Activated T-cell treated with anti-CD3 and anti-CD28 coated beads, Interleukin-2, amount 50 U/mL, for 48 hours (primary cell): ENCODE results near the gene TBC1D2.

ENCODE experiments used
- DNase-seq, 2 experiments: peaks; one replicate each; pipeline ENCODE4 v3.0.0-alpha.2; 2020

Gene TBC1D2

DNA sequence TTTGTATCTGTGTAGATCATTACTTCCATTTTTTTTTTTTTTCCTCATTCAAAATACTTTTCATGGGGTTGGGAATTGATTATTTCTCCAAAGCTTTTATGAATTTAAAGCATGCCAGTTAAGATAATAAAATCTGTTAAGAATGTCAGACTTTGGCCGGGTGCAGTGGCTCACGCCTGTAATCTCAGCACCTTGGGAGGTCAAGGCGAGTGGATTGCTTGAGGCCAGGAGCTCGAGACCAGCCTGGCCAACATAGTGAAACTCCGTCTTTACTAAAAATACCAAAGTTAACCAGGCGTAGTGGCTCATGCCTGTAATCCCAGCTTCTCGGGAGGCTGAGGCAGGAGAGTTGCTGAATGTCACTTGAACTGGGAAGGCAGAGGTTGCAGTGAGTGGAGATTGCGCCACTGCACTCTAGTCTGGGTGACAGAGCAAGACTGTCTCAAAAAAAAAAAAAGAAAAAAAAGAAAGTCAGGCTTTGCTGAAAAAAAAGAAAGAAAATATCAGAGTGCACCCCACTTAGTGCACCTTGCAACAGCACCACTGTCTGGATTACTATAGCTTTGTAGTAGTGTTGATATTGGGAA lies 18.5 kb downstream of the TBC1D2 start:
- DNase-seq, result no peak

DNA sequence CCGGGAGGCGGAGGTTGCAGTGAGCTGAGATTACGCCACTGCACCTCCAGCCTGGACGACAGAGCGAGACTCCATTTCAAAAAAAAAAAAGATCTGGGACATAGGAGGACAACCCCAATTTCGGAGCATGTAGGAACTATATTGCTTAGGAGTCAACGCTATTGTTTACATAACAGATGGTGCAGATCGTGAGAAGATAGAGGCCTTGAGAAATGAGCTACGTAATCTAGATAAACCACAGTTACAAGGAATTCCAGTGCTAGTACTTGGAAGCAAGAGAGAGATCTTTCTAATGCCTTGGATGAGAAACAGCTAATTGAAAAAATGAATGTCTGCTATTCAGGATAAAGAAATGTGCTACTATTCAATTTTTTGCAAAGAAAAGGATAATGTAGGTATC lies 20.3 kb downstream of the TBC1D2 start:
- no peak for DNase-seq

DNA sequence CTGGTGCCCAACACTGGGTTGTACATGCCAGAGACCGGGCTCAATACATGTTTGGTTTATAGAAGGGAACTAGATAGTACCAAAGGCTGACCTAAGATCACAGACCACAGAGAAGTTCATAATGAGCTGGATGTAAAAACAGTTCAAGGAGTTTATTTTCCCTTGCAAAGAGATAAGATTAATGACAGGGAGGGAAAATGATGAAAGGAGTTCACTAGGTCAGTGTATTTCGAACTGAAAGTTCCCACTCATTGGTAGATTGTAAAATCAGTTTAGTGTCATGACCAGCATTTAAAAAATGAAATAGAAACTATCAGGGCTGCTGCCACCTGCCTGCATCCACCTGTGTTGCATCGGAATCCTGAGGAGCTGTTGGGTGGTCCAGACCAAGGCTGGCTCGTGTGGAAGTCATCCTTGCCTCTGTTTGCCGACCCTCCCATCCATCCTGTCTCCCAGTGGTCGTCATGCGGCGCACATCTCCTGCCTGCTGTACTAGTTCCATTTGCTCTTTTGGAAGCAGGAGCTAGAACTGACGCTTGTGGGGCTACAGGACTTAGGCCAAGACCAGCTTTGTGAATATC lies 21.1 kb downstream of the TBC1D2 start:
- no peak for DNase-seq

DNA sequence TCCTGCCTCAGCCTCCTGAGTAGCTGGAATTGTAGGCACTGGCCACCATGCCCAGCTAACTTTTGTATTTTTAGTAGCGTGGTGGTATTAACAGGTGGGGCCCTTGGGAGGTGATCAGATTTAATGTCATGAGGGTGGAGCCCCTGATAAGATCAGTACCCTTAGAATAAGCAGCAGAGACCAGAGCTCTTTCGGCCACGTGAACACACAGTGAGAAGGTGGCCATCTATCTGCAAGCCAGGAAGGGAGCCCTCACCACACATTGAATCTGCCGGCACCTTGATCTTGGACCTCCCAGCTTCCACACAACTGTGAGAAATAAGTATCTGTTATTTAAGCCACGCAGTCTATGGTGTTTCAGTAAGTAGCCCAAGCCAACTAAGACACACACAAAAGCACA lies 22.5 kb downstream of the TBC1D2 start:
- no peak for DNase-seq

DNA sequence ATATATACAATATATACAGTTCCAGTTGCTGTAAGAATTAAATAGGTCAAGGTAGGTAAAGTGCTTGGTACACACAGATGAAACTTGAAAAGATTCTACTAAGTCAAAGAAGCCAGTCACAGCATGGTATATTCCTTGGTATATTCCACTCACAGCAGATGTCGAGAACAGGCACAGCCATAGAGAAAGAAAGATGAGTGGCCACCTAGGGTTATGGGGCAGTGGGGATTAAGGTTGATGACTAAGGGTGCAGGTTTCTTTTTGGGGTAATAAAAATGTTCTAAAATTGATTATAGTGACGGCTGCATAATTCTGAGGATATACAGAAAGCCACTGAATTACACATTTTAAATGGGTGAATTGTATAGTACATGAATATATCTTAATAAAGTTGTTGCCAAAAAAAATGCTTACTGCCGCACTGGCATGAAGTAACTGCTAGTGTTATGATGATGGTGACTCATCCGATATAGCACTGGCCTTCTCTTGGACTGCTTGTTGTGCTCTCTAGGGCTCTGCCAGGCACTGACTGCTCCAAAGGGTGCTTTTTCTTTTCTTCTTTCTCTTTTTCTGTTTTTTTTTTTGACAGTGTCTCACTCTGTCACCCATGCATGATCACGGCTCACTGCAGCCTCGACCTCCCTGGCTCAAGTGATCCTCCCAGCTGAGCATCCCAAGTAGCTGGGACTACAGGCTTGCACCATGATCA lies 23.5 kb downstream of the TBC1D2 start:
- DNase-seq, result no peak

DNA sequence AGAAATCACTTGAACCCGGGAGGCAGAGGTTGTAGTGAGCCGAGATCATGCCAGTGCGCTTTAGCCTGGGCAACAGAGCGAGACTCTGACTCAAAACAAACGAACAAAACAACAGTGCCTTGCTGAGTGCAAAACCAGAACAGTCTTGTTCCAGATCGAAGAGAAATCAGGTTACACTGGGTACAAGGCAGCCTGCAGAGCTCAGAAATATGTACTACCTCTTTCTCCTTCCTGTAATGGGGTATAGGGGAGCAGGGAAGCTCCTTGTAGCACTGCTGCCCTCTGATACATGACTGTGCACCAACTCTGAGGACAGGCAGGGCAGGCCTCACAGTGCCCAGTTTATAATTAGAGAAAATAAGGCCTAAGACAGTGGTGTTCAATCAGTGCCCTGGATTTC lies 24.7 kb downstream of the TBC1D2 start:
- DNase-seq, result no peak

DNA sequence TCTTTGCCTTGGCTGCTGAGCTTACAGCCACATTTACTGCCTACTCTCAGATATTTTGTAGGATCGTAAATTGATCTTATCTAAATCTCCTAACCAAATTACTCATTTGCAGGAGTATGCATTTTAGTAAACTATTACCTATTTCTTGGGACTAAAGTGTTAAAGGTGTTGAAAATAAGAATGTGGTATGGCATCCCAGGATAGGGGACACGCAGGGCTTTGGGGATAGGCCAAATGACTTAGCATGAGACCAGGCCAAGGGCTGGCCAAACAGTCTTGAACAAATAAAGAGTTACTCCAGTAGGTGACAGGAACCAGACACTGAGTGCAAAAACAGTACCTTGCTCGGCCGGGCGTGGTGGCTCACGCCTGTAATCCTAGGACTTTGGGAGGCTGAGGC lies 25.1 kb downstream of the TBC1D2 start:
- DNase-seq, result no peak

DNA sequence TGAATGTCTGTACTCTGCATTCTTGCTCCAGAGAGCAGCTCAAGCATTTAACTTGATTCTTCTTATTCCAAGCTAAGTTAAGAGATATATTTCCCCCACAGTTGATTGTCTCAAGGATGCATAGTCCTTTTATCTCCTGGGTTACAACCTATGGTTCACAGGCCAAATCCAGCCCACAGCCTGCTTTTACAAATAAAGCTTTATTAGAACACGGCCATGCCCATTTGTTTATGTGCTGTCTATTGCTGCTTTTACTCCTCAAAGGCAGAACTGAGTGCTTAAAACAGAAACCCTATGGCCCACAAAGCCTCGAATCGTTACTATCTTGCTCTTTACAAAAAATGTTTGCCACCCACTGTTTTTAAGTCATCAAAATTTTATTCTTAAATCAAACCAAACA lies 25.8 kb downstream of the TBC1D2 start:
- no peak for DNase-seq

DNA sequence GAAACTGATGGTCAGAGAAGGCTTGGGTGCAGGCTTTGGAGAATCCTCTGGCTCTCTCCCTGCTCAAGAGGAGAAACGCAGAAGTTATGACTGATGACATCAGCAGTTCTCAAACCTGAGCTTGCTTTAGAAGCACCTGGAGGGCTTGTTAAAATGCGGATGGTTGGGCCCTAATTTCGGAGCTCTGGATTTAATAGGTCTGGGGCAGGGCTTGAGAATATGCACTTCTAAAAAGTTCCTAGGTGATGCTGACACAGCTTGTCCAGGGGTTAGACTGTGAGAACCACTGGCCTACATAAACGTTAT lies 26.4 kb downstream of the TBC1D2 start:
- no peak for DNase-seq

DNA sequence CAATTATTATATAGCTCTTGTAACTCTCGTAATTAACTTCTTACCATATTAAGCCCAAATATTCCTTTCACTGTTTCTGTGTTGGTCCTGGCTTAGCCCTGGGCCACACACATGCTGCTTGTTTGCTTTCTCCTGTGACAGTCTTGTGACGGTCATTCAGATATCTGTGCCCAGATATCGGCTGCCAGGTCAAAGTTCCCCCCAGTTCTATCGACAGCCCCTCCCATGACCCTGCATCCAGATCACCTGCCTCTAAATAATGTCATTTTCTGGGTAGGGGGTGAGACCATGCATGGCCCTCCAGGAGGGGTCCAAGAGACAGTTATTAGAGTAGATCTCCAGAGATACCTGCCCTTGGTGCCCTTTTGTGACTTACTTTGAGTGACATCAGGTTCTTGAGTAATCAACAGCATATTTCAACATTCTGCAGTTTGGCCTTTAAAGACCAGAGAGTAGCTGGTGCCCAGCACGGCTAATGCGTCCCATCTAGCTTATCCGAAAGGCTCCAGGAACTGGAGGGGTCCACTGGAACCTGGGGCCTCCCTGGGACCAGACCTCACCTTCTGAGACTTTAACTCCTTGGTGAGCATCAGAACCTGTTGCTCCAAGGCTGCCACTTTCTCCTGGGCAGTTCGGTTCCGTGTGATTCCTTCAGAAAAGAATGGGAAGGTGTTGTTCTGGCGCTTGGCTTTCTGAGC lies 26.9 kb downstream of the TBC1D2 start:
- no peak for DNase-seq

DNA sequence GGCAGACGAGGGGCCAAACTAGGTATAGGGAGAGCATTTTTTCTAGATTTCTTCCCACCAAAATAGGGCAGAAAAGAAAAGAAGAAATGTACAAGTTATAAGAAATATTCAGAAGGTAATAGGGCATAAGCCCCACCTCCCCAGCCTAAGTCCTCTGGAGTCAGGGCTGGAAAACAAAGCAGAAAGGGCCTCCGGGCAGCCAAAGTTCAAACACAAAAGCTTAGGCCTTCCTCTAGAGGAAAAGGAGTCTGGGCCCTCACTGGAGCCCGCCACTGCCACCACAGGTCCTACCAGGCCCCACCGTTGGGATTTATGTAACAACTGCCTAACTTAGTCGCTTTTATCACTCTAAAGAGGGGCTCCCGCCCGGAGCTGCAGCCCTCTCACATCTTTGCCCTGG lies 27.6 kb downstream of the TBC1D2 start:
- DNase-seq, result no peak

DNA sequence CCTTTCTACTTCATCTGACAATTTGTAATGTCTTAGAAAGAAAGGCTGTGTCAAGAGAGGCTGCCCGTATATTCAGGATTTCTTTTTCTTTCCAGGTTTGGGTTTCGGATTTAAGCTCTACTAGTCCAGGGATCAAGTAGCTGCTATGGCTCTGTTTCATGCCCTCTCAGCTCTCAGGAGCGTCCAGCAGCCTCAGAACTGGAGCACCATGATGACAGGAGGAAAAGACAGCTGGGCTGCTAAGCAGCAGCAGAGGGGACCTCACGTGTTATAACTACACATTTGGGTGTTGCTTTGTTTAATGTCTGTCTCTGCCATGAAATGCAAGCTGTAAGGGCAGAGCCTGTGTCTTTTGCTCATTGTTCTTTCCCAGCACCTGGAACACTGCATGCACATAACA lies 28.5 kb downstream of the TBC1D2 start:
- DNase-seq, result no peak

DNA sequence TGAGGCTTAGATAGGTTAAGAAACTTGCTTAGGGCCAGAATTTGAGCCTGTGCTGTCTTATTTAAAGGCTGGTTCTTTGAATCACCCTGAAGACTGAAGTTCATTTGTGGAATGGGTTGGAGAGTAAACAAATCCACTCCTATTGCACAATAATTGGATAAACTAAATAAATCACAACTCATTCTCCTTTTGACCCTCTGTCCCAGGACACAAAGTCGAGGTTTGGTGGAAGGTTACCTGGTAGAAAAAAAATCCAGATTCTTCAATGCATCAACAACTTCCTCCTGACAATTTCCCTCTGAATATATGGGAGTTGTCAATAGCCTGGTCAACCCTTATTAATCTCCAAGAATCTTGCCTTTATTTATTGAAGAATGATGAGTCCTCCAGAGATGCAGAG lies 28.9 kb downstream of the TBC1D2 start:
- DNase-seq, result no peak

DNA sequence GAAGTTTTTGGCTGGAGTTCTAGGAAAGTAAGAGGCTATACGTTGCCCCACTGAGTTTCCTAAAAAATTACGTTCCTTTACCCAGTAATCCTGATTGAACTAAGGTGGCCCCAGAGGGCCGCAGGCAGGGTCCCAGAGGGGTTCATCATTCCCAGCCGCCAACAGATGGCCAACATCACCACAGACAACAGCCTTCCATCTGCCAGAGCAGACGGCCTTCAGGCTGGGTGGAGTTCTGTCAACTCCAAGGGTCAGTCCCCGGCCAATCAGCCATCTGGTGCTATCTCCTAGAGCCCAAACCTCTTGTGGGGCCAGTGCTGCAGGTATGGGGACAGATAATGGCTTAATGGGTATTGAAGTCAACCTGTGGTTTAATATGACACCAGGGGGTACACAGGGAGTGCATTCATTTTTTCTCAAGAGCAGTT lies 30.4 kb downstream of the TBC1D2 start:
- DNase-seq, result no peak

DNA sequence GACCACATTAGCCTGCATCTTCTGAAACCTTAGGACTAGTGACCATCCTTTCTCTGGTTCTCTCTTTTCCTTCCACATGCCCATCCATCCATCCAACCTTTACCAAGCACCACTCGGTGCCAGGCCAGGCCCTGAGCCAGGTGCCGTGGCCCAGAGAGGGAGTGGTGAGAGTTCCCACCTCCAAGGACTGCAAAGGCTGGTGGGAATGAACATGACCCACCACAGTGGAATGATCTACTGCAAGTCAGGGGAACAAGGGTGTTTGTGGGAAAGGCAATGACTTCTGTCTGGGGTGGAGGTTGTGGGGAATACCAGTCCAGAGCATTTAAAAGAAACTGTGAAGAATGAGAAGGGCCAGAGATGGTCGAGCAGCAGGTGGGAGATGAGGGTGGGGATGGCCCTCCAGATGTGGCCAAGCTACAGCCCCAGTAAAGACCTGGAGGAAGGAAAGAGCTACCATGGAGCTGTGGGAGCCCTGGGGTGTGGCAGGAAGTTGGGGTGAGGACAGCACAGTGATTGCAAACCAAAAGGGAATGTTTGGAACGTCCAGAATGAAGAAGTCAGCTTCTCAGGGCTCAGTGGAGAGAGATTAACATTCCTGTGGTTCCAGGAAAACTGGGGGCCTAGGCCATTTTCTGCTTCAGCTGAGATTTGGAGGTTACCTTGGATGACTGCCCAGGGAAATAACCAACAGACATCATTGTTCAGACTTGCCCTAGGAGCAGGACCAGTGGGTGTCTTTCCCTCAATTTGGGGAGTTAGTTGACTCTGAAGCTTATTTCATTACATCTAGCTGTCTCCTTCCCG lies 32.4 kb downstream of the TBC1D2 start:
- no peak for DNase-seq

DNA sequence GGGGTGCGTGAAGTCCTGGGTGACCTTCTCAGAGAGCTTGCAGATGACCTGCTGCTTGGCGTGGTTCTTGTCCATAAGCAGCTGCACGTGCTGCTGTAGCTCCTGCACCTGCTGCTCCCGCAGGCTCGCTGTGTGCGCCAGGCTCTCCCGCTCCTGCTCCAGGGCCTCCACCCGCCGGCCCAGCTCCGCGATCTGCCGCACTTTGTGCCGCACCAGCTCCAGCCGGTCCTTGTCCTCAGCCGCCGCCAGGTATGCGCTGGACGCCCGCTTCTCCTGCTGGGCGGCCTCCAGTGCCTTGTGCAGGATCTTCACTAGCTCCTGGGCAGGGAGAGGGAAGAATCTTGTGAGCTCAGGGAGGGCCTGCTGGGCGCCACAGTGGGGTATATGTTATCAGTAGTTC lies 34.5 kb downstream of the TBC1D2 start:
- DNase-seq, result no peak

DNA sequence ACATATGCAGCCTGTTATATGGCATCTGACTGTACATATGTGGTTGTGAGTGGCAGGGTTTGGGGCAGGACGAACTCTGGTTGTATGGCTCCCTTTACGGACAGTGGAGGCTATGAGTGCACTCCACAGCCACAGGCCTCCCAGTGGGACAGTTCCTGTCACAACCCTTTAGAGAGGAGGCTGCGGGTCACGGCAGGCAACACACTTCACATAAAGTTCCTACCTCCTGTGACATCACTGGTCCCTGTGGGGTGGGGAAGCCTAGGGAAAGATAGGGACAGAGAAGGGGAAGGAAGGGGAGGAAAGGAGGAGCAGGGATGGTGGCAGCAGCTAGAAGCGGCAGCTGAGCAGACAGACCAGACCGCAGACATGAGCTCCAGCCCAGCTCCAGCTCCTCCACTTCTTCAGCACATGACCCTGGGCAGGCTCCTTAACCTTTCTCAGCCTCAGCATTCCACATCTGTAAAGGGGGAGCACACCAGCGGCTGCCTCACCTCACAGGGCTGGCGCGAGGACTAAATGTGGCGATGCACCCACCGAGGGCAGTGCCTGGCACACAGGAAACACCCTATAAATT lies 35.6 kb downstream of the TBC1D2 start:
- no peak for DNase-seq

DNA sequence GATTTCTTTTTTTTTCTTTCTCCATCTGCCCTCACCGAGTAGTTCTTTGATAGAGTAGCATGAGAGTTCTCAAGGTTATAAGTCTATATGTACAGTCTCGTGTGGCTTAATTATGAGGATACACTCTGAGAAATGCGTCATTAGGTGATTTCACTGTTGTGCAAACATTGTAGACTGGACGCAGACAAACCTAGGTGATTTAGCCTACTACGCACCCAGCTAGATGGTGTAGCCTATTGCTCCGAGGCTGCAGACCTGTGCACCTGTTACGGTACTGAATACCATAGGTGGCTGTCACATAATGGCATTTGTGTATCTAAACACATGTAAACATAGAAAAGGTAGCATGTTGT lies 36.1 kb downstream of the TBC1D2 start:
- no peak for DNase-seq

DNA sequence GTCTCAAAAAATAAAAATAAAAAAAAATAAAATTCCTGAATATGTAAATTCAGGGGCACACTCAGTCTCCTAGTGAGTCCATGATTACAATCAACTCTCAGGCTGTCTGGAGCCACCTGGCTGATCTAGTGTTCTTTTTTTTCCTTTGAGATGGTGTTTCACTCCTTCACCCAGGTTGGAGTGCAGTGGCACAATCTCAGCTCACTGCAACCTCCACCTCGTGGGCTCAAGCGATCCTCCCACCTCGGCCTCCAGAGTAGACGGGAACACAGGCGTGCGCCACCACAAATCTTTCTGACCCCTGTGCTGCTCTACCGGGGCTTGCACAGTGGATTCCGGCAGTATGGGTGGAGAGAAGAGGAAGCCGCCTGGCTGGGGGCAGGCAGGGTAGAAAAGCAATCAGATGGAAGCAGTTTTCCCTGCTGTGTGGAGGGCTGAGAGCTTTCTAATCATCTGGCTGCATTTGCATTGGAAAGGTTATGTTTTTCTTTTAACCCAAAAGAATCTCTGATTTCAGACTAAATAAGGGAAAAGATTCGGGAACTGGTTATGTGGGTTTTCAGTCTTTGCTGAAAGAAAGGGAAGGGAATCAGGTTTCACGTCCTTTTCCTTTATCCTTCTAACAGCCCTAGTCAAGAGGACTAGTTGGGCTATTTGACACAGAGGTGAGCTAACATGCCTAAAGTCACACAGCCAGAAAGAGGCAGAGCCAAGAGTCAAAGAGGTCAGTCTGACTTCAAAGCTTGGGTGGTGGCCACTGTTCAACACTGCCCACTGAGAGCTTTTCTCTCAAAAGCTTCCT lies 36.7 kb downstream of the TBC1D2 start:
- DNase-seq, result no peak

DNA sequence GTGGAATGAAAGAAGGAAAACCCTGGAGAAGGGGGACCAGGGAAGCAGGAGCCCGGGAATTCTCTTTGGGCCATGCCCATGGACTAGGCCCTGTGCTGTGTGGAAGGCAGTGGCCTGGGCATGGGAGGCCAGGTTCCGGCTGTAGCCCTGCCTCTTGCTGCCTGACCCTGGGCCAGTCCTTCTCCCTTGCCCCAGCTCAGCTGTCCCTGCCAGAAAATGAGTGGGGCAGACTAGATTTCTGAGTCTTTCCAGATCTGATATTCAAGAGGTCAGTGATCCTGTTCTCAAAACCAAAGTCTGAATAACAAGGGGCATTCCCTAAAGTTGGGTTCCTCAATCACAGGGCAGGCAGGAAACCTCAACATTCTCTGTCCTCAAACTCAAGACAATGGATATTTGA lies 38.2 kb downstream of the TBC1D2 start:
- no peak for DNase-seq

DNA sequence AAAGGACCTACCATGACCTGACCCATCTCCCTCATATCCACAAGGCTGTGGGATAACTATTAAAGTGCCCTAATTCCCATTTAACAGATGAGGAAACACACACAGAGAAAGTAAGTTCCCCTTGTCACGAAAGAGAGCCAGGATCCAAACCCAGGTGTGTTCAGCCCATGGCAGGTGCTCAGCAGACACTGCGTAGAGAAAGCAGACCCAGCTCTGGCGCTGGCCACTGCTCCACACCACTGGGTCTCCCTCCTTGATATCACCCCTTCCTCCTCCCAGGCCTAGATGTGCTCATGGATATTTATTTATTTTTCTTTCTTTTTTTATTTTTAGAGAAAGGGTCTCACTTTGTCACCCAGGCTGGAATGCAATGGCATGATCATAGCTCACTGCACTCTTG lies 39.1 kb downstream of the TBC1D2 start:
- no peak for DNase-seq

DNA sequence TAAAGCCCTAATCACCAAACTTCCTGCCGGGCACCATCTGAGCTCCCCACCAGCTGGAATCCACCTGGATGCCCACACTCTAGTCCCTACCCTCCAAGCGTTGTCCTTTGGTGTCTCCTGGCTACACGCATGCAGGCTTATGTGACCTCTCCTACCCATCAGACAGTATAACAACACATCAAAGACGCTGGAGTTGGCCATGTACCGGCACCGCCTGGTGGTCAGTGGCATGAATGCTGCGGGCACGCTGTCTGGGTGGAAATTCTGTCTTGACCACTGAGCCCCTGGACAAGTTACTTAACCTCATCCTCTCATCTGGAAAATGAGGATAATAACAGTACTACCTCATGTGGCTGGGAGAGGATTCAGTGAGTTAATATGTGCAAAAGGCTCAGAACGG lies 39.6 kb downstream of the TBC1D2 start:
- DNase-seq, result peak in 1 of 2 experiments; percentile 29
